Measurements from ENCODE around the gene ATP5PD.

GRCh38 chr17:75091855-75092327, 45.1 kb upstream of the ATP5PD start:
- TF ChIP-seq CTCF (IDR thresholded peaks at IDR 0.05; ENCODE audit: low read length) (no peak), EZH2phosphoT487 (IDR thresholded peaks at IDR 0.05; ENCODE audit: low read length) (no peak), EZH2 (optimal IDR thresholded peaks at IDR 0.05; ENCODE audit: low read depth, low read length) (no peak)
